ENCODE results near the gene PLGLB1.
"Not testable (repeated sequence)": the region's sequence is repeated elsewhere in the genome, so short reads cannot be mapped to it uniquely, and the experiment has no call there.

PLGLB1 gene

DNA sequence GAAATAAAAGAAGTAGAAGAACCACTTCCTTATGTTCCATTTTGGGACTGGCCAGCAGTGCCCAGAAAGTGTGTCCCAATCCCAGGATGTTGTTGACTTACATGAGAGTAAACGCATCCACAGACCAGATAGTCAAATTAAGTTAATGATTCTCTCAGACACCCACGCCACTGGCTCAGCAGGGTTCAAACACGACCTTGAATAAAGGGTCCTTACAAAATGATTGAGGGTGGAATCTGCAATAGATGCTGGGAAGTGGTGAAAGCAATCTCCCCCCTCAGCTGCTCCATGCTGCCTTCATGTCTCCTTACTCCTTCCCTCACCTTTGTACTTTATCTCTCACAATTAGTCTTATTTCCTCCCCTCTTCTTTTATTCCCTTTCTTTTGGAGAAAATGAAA is at the start of gene PLGLB1:
Gene PLGLB1 (minus strand): TSS at position 101 of the 400 bp plus-strand sequence. CDS start 61 bp downstream, at position 40.
- not testable (repeated sequence) for DNase-seq

GRCh38 chr2:87064305-87064704 is 42.7 kb upstream of the PLGLB1 start:
- DNase-seq, result not testable (repeated sequence)

DNA sequence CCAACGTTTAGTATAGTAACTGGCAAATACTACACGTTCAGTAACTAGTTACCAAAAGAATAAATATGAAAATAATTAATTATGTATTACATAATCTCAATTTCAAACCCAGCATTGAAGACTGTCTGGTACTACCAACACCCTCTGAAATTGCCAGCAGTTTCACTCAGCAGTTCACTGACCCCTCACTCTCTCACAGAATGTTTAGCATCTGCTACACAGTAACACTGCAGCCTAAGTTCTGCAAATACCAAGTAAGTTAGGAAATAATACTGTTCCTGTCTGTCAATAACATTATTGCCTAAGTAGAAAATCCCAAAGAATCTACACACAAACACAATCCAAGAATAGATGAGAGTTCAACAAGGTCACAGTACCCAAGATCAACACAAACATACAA is 41.8 kb upstream of the PLGLB1 start:
- DNase-seq, result not testable (repeated sequence)

DNA sequence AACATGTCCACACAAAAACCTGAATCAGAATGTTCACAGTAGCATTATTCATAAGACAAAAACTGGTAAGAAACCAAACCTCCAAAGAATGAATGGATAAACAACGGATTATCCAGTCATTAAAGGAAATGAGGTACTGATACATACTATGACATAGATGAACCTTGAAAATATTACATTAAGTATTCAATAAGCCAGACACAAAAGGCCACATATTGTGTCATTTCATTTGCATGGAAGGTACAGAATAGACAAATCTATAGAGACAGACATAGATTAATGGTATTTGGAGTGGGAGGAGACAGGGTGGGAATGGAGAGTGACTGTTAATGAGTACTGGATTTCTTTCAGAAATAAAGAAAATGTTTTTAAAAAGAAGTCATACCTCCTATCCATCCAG is 39.9 kb upstream of the PLGLB1 start:
- not testable (repeated sequence) for DNase-seq

GRCh38 chr2:87057606-87058005 is 36.0 kb upstream of the PLGLB1 start:
- not testable (repeated sequence) for DNase-seq

- not testable (repeated sequence) for DNase-seq
Measured at GRCh38 chr2:87056843-87057242, 35.2 kb upstream of the PLGLB1 start.

GRCh38 chr2:87056435-87056834 is 34.8 kb upstream of the PLGLB1 start:
- not testable (repeated sequence) for DNase-seq

- DNase-seq, result not testable (repeated sequence)
Measured at GRCh38 chr2:87054375-87054774, 32.7 kb upstream of the PLGLB1 start.

GRCh38 chr2:87041321-87041978 is 19.8 kb upstream of the PLGLB1 start:
- DNase-seq, result not testable (repeated sequence)

DNA sequence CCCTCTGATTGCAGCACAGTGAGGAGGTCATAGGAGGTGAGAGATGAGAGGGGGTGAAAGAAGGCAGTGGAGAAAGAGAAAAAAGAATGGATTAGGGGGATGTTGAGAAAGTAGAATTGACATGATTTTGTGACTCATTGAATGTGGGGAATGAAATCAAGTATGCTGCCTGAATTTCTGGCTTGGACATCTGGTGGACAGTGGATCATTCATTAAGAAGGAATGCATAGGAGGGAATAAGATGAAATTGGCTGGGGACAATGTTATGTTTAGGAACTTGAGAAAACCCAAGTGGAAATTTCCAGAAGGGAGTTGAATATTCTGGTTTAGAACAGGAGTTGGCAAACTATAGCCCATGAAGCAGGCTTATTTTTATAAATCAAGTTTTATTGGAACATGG is 7.0 kb upstream of the PLGLB1 start:
- not testable (repeated sequence) for DNase-seq

- not testable (repeated sequence) for DNase-seq
Measured at GRCh38 chr2:87026816-87027215, 5.2 kb upstream of the PLGLB1 start.

DNA sequence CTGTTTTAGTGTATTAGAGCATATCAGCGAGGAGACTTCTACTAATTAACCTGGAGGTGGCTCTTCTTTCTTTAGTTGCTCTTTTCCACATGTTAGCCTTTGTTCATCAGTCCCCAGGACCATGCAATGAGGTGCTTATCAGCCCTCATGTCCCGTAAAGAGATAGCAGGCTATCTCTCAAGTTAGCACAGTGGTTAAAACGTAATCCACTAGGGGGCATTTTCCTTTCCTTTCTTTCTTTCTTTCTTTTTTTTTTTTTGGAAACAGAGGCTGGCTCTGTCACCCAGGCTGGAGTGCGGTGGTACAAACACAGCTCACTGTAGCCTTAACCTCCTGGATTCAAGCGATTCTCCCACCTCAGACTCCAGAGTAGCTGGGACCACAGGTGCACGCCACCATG is 4.3 kb upstream of the PLGLB1 start:
- not testable (repeated sequence) for DNase-seq

DNA sequence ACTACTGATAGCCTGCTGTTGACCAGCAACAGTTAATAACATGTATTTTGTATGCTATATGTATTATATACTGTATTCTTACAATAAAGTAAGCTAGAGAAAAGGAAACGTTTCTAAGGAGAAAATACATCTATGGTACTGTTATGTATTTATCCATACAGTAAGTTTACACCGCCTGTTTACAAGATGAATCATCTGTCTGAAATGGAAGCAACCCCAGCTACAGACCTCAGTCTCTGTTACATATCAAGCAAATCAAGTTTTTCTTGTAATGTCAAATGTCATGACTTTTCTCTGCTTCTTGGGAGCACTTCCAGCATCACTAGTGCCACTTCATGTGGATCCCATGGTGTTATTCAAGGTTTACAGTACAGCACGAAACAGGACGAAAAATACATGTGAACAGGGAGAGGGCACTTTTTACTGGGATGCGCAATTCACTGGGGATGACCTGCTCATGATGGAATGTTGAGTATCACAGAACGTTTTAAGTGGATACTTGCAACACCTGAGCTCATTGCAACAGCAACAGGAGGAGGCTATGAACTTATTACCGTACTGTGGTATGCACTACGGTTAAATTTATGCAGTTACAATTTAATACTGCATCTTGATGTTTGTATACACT is 2.5 kb upstream of the PLGLB1 start:
- not testable (repeated sequence) for DNase-seq

- DNase-seq, result not testable (repeated sequence)
Measured at GRCh38 chr2:87021043-87021442, 601 bp downstream of the PLGLB1 start.

GRCh38 chr2:87019053-87019452 is 2.6 kb downstream of the PLGLB1 start:
- not testable (repeated sequence) for DNase-seq

DNA sequence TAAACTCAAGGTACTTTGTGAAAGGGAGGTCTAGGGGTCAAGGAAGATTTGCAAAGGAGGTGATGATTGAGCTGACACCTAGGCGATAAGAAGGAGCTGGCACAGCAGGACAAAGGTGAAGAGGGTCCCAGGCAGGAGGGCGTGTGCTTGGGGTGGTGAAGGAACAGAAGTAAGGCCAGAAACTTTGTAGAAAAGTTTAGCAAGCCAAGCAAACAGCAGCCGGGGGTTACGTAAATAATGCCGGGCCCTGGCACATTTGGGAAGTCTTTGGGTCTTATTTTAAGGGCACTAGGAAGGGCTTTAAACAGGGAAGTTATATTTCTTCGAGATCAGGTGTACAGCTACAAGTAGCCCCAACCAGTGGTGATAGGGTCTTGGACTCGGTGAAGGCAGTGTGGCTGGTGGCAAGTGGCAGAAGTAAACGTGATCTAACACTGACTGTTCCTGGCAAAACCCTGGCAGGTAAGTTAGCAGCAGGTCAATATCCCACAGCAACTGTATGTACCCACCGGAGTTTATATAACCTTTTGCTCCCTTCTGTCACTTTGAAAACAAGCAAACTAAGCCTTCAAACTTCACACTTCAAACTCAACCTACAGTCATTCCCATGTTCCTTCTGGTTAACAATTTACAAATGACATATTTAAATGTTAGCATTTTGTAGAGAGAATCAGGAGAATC is 7.0 kb downstream of the PLGLB1 start:
- DNase-seq, result not testable (repeated sequence)

DNA sequence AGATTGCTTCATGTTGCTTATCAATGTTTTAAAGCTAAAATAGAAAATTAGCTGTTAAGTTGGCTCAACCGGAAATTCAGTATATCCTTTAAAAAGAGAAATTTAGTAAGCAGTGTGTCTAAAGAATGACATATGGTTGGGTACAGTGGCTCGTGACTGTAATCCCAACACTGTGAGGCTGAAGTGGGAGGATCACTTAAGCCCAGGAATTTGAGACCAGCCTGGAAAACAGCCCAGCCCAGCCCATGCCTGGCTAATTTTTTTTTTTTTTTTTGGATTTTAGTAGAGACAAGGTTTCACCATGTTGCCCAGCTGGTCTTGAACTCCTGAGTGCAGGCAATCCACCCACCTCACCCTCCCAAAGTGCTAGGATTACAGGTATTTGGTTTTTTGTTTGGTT is 17.2 kb downstream of the PLGLB1 start:
- not testable (repeated sequence) for DNase-seq

All from fibroblast of skin of right biceps (primary cell).